Measurements from ENCODE around the gene MAD1L1. TPM values are rescaled to one million over a fixed set of nuclear protein-coding genes. Genes with fewer than 3 reads are reported as not detected.

MAD1L1 gene
- total RNA-seq, 1 donor from 2014 or later, result 57.6 TPM

DNA sequence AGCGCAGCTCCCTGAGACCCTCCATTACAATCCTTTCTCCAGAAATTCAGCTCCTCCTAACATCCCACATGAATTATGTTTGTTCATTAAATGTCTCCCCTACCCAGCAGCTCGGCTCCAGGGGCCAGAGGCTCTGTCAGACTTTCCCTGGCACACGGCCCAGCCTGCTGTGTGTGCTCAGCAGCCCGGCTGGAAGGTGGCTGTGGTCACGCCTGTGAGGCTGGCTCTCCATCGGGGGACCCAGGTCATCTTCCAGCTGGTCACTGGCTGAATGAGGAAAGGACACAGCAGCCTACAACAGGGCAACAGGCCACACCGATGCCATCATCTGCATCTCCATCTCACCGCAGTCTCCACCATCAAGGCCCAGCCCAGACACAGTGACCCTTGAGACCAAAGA lies 219.8 kb downstream of the MAD1L1 start:
- Mint-ChIP-seq H3K4me1 (ENCODE audit: low read depth, unreplicated experiment) (peaks cover 14% of the 10 kb centered on the region), H3K27ac (ENCODE audit: unreplicated experiment) (peak overlapping the region; percentile 79), H3K9me3 (ENCODE audit: unreplicated experiment) (peaks cover 7% of the 10 kb centered on the region), H3K36me3 (ENCODE audit: unreplicated experiment) (no peaks in the 10 kb centered on the region), H3K27me3 (ENCODE audit: unreplicated experiment) (peaks cover 14% of the 10 kb centered on the region), H3K4me3 (ENCODE audit: unreplicated experiment) (no peak overlapping the region)
- TF ChIP-seq, protein P1, sequence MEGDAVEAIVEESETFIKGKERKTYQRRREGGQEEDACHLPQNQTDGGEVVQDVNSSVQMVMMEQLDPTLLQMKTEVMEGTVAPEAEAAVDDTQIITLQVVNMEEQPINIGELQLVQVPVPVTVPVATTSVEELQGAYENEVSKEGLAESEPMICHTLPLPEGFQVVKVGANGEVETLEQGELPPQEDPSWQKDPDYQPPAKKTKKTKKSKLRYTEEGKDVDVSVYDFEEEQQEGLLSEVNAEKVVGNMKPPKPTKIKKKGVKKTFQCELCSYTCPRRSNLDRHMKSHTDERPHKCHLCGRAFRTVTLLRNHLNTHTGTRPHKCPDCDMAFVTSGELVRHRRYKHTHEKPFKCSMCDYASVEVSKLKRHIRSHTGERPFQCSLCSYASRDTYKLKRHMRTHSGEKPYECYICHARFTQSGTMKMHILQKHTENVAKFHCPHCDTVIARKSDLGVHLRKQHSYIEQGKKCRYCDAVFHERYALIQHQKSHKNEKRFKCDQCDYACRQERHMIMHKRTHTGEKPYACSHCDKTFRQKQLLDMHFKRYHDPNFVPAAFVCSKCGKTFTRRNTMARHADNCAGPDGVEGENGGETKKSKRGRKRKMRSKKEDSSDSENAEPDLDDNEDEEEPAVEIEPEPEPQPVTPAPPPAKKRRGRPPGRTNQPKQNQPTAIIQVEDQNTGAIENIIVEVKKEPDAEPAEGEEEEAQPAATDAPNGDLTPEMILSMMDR (IDR thresholded peaks at IDR 0.05; ENCODE audit: partially characterized antibody, unreplicated experiment), result no peak
- no peak for DNase-seq

DNA sequence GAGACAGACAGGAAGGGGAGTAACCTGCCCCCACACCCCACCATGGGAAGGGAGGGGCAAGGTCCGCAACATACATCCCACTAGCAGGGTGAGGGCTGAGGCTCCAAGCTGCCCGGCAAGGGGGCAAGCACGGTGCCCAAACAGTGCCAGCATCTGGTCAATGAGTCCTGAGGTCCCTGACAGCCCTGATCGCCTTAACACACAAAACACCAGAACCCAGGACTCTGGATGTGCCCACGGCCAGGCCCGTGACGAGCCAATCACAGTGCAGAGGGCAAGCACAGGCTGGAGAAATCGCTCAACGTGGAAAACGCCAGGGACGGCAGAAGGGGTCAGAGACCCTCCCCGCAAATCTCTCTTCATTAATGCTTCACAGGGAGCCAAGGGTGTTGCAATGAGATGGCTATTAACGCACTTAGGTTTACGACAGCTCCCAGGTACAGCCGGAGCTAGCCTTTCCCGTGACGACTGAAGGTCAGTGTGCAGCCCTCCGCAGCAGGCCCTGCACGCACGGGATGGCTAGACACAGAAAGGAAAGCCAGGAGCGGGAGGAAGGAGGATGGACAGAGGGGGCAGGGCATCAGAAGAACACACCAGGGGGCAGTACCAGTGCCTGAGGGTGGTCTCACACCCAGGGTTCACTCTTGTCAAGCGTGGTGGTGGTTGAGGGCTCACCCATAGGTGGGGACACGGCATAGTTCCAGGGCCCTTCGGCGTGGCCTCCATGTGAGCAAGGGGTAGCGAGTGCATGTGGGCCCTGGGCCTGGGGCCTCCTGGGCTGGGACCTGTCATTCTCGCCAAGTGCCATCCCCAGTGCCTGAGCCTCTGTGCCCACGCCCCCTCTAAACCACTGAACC lies 220.5 kb downstream of the MAD1L1 start:
- Mint-ChIP-seq H3K9me3 (ENCODE audit: unreplicated experiment) (peaks cover 9% of the 10 kb centered on the region), H3K4me3 (ENCODE audit: unreplicated experiment) (no peak overlapping the region), H3K4me1 (ENCODE audit: low read depth, unreplicated experiment) (peaks cover 19% of the 10 kb centered on the region), H3K36me3 (ENCODE audit: unreplicated experiment) (no peaks in the 10 kb centered on the region), H3K27me3 (ENCODE audit: unreplicated experiment) (peaks cover 14% of the 10 kb centered on the region), H3K27ac (ENCODE audit: unreplicated experiment) (peak overlapping the region; percentile 38)
- peak; percentile 6 for DNase-seq
- TF ChIP-seq, protein P1 (IDR thresholded peaks at IDR 0.05; ENCODE audit: partially characterized antibody, unreplicated experiment), result no peak

DNA sequence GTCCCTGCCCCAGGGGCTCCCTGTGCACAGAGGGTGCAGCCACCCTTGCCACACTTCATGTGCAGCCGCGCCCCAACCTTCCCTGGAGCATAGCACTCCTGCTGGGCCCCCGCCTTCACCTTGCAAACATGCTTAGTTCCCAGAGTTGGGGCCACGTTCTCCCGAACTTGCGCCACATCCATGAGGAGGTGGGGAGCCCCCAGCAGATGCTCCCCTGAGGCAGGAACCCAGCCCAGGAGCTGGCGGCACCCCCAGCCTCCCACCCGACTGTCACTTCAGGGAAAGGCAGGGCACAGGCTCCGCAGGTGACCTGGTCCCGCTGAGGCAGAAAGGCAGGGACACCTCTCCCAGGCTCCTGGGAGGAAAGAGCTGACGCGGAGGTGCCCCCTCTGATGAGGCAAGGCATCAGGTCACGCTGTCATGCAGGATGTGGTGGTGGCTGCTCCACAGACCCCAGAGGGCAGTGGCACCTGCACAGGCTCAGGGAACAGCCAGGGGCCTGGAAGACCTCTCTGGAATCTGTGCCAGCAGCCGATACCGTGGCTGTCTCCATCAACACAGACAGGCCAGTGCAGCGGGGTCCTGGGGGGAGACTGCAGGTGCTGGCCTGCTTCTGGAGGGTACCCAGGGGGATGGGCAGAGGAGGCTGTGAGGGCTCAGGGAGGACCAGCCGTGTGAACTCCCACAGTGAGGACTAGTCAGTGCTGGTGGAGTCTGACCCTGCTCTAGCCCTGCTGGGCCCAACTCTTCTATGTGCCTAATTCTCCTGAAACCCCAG lies 221.3 kb downstream of the MAD1L1 start:
- peak; percentile 8 for DNase-seq
- H3K4me3 Mint-ChIP-seq (ENCODE audit: unreplicated experiment), result no peak overlapping the region
- TF ChIP-seq, protein P1 (IDR thresholded peaks at IDR 0.05; ENCODE audit: partially characterized antibody, unreplicated experiment), result no peak
- no peaks in the 10 kb centered on the region for H3K36me3 Mint-ChIP-seq (ENCODE audit: unreplicated experiment)
- peaks cover 10% of the 10 kb centered on the region for H3K27me3 Mint-ChIP-seq (ENCODE audit: unreplicated experiment)
- no peak overlapping the region for H3K27ac Mint-ChIP-seq (ENCODE audit: unreplicated experiment)
- peaks cover 13% of the 10 kb centered on the region for H3K4me1 Mint-ChIP-seq (ENCODE audit: low read depth, unreplicated experiment)
- H3K9me3 Mint-ChIP-seq (ENCODE audit: unreplicated experiment), result peaks cover 7% of the 10 kb centered on the region

DNA sequence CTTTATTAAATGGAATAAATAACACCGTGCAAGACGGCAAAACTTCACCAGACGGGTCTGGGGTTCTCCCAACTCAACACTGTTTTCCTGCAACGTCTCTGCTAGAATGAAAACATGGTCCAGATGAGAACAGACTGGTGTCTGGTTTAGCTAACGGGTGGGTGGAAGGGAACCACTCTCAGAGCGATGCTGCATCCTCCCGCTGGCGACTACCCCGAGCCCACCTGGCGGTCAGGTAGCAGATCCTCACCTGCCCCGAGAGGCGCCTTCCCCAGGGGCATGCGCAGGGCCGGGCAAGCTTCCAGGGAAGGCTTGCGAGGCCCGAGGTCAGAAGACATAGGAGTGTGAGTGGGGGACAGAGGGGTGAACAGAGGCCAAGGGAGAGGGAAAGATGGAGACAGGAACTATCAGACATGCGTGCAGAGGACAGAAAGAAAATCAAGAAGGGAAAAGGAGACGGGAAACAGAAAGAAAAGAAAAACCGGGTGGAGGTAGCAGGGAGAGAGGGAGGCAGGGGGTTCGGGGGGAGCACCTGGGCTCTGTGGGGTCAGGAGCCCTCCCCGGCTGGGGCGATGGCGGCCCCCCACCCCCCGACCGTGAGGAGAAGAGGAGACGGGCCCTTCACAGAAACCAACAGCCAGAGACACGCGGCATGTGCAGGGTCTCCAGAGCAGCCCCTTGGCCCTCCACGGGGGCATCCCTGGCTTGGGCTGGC lies 222.0 kb downstream of the MAD1L1 start:
- Mint-ChIP-seq H3K4me3 (ENCODE audit: unreplicated experiment) (no peak overlapping the region), H3K9me3 (ENCODE audit: unreplicated experiment) (peaks cover 9% of the 10 kb centered on the region), H3K27me3 (ENCODE audit: unreplicated experiment) (peaks cover 10% of the 10 kb centered on the region), H3K27ac (ENCODE audit: unreplicated experiment) (peak overlapping the region; percentile 56), H3K36me3 (ENCODE audit: unreplicated experiment) (no peaks in the 10 kb centered on the region), H3K4me1 (ENCODE audit: low read depth, unreplicated experiment) (peaks cover 21% of the 10 kb centered on the region)
- DNase-seq, result peak; percentile 14
- TF ChIP-seq, protein P1 (IDR thresholded peaks at IDR 0.05; ENCODE audit: partially characterized antibody, unreplicated experiment), result no peak
